GM19324 (cell line): ENCODE data around the gene INTS11.

Experiments
- ATAC-seq: cut with Tn5 transposase; IDR thresholded peaks from one replicate; pipeline ENCODE4 v1.9.1; 2021; ENCODE audit warnings: mild to moderate bottlenecking, moderate library complexity; ENCODE audit not compliant: unreplicated experiment, low FRiP score

The INTS11 gene

DNA sequence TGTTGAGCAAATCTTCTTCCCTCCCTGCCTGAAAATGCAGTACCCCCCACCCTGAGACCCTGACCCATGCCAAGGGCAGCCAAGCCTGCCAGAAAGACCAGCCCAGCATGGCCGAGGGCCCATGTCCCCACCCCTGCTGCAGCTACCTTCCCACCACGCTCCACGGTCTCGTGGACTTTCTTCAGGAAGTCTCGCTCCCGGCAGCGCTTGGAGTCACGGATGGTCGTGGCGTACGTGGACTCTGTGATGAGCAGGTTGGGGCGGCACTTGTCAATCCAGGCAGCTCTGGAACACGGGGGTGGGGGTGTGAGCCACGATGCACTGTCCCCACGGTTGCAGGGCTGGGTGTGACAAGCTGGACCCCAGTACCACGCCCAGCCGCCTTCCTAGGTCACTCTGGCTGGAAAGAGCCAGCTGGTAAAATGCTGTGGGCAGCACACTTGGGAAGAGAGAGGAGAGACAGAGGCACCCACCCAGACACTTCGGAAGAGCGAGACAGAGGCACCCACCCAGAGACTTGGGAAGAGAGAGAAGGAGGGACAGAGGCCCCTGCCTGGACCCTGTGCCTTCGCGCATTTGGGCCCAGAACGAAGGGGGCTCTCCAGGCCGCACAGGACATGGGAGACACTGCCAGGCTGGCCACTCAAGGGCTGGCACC lies 9.7 kb downstream of the INTS11 start:
- ATAC-seq: no peak

DNA sequence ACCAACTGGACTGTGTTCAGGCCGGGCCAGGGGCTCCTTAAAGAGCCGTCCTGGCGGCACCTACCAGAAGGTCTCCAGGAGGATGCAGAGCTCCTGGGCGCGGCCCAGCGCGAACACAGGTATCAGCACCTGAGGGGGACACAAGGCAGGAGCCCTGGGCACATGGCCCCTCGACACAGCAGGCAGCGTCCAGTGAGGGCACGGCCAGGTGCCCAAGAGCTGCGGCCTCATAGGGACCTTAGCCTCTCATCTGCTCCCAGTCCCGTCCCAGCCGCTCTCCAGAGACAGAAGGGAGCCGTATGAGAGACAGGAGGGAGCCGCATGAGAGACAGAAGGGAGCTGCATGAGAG lies 10.2 kb downstream of the INTS11 start:
- ATAC-seq: no peak

DNA sequence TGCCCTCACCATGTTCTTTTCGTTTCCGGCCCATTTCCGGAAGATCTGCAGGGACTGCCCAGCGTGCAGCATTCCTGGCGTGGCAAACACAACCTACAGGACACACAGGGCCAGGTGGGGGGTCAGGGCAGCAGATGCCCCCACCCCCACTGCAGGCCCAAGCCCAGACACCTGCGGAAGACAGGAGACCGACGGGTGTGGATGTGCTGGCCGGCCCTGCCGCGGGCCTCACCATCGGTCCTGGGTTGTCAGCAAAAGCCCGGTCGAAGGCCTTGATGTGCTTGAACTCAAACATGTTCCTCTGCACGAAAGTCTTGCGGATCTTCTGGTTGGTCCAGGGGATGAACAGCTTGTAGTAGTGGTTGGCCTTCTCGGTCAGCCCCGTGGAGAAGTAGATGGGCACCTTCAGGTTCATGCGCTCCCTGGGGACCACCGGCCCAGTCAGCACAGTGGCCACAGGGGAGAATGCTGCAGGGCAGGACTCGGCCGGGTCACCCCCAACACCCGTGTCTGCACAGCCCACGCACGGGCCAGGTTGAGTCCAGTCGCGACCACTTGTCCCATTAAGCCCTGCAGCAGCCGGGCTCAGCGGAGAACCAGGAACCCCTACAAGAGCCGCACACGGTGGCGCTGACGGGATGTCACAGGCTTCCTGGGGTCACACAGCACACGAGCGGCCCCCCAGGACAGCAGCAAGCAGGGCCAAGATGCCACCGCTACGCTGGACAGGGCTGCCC lies 10.8 kb downstream of the INTS11 start:
- ATAC-seq: no peak

DNA sequence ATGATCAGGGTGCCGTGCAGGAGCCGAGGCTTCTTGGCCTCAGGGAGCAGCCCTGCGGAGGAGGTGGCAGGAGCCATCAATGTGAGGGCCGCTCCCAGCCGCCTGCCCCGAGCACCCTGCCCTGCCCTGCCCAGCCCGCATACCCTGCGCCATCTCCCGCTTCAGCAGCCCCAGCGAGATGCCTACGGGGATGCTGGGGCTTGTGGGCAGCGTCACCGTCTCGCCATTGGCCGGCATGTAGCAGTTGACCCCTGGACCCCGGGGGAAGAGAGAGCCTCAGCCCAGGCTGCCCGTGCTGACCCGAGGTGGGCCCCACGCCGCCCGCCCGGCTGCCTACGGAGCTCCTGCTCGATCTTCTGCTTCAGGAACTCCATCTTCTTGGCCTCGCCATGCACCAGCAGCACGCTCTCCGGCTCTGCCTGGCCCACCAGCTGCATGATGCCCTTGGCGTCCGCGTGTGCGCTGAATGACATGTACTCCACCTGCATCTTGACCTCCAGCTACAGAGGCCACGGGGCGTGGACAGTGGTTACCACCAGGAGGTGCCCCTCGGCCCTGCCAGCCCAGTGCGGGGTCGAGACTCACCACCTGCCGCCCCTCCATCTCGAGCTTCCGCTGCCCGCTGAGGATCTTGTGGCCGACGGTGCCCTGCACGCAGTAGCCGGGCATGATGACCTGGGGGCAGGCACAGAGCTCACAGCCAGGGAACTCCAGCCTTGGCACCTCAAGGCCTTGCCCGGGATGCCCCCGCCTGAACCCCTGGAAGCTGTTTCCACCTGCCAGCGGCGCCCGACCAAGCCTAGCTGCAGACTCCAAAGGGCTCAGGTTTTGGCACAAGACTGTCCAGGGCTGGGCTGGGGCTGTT lies 11.8 kb downstream of the INTS11 start:
- ATAC-seq: no peak

DNA sequence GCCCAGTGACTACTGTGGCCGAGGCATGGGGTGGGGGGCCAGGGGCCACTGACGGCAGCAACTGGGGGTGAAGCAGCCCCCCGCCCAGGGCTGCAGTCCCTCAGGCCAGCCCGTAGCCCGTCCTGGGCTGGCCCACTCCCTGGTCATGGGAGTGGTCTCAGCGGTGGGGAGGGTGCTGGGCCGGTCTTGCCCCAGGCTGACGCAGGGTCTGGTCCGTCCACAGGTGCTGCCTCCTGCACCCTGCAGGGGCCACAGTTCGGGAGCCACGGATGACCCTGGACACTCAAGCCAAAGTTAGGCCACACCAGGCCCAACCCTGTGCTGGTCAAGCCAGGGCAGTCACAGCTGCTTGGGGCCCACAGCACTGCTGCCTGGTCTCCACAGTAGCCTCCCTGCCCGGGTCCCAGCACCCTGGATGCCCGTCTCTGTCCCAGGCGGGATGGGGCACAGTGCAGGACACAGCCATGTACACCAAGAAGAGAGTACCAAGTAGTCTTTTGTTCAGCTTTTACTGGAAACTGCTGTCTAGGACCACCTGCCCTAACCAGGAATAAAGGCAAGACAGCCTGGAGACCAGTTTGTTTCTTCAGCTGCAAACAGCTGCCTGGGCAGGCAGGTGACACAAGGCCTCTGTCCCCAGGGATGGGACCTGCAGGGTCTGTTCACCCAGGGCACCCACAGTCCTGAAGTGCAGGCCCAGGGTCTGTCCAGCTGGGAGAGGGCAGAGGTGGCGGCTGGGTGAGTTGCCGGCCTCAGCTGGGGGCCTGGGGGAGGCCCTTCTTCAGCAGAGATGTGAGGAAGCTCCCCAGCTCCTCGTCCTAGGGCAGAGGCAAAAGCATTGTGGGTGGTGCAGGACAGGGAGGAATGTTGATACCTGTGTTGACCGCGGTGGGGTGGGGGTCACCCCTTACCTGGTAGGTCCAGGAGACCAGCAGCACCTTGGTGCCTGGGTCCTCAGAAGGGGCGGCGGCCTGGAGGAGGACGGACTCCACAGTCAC lies 13.1 kb downstream of the INTS11 start:
- no peak for ATAC-seq

DNA sequence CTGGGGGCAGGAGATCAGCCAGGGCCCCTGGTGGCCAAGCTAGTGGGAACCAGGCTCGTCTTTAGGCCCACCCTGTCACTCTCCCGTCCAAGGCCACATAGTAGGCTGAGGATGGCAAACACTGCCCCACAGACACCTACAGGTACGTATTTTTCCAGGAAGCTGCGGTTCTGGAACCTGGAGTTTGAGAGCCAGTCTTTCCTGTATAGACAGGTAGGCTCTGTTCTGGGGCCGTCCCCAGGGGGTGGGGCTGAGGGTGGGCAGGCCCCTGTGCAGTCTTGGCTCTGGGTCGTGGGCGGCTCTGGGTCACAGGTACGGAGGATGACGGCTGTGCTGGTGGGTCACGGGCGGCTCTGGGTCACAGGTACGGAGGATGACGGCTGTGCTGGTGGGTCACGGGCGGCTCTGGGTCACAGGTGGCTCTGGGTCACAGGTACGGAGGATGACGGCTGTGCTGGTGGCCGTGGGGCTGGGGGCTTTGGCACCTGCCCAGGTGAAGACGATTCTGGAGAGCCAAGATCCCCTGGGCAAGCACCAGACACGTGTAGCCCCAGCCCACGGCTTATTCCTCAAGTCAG lies 13.9 kb downstream of the INTS11 start:
- no peak for ATAC-seq

DNA sequence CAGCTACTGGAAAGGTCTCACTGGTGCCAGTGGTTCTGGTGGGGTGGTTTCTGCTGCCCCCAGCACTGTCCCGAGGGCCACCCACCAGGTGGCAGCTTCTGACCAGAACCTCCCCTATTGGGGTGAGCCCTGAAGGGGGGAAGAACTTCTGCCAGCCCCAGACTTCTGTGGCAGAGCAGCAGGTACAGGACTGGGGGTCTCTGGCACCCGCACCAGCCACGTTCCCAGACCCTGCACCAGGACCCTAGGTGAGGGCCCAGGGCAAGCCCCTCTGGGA lies 14.4 kb downstream of the INTS11 start:
- ATAC-seq: no peak

DNA sequence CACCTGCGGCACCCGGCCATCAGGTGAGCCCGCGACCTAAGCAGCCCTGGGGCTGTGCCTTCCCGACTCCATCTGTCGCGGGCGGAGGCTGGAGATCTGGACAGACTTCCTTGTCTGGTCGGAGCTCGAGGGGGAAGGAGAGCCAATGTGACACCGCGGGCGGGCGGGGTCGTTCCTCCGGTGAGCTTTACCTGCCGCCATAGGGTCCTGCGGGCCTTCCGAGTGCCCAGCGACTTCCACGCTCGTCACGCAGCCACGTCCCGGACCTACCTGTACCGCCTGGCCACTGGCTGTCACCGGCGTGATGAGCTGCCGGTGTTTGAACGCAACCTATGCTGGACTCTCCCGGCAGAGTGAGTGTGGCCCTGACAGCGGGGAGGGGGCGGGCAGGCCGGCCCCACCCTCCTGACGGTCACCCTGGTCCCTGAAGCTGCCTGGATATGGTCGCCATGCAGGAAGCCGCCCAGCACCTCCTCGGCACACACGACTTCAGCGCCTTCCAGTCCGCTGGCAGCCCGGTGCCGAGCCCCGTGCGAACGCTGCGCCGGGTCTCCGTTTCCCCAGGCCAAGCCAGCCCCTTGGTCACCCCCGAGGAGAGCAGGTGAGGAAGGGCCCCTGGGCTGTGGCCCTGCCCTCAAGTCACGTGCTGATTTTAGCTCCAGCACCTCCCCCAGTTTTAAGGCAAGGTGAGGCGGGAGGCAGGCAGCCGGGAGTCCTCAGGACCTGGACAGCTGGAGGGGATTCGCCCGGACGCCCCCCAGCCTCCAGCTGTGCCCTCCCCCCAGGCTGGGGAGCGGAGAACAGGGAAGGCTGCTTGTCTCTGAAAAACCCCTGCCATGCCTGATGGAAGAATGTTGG lies 15.0 kb downstream of the INTS11 start:
- no peak for ATAC-seq

DNA sequence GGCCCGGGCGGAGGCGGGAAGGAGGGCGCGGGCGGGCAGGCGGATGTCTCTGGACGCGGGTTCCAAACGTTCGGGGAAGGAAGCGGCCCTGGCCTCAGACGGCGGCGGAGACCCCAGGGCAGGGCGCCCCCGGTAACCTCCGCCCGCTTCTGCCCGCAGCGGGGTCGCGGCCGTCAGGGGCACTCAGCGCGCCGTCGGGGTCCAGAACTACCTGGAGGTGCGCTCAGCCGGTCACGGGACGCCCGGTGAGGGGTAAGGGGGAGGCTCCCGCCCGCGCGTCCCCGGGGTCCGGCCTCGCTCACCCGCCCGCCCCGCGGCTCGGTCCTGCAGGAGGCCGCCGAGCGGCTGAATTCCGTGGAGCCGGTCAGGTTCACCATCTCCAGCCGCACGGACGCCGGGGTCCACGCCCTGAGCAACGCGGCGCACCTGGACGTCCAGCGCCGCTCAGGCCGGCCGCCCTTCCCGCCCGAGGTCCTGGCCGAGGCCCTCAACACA lies 15.7 kb downstream of the INTS11 start:
- peak; percentile 0 for ATAC-seq

DNA sequence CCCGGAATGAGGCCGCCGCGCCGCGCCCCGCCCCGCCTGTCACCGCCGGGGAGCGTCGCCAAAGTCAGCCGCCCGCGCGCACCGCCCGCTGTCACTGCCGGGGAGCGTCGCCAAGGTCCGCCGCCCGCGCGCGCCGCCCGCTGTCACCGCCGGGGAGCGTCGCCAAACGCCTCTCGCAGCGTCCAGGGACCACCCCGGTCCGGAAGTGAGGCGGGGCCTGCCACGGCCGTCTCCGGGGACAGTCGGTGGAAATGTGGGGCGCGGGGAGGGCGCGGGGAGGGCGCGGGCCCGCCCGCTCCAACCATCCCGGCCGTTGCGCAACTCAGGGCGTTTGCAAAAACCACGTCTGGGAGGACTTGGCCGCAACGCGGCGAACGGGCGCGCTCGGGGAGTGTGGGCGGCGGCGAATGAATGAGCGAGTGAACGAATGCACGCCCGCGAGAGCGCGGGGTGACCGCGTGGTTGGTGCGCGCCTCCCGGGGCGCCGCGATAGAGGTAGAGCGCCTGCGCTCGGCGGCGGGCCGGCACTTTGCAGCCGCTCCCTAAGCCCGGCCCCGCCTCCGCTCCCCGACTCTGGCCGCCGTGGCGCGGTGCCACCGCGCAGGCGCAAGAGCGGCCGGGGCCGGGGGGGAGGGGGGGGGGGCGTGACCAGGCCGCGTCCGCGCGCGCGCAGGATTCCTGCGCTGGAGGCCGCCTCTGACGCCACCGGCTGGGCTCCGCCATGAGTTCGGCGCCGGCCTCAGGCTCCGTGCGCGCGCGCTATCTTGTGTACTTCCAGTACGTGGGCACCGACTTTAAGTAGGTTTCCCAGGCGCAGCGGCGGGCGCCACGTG lies 16.3 kb downstream of the INTS11 start, which contains the start of the genes ACAP3 and PUSL1:
Gene ACAP3, minus strand, starts transcription at position 8 of the 833 bp plus-strand sequence. CDS start 115 bp downstream, outside the sequence.
Gene PUSL1, plus strand, starts transcription at position 675 of the 833 bp plus-strand sequence. Its CDS starts 47 bp downstream, at position 722.
- peak; percentile 76 for ATAC-seq

DNA sequence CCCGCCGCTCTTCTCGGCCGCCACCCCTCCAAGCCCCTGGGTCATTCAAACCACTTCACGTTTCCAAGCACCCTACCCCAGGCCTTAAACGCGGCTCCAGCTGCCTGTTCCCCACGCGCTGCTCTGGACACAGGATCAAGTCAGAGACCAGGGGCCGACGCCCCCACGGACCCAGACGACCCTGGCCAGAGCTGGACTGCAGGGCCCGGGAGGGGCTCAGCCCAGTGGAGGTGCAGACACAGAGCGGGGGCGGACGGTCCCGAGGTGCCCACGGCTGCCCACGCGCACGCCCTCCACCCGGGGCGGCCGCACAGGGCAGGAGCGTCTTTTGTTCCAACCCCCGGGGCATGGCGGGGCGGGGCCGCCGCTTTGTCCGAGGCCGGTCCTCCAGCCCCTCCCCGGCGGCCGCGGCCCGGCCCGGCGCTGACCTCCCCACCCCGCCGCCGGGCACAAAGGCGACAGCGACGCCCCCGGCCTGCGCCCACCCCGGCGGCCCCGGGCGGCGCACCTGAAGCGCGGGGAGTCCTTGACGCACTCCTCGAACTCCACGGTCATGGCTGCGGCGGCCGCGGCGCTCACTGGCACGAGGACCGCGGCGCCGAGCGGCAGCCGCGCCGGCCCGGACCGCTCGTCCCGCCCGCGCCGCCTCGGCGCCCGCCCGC lies 17.1 kb downstream of the INTS11 start:
- peak; percentile 16 for ATAC-seq

DNA sequence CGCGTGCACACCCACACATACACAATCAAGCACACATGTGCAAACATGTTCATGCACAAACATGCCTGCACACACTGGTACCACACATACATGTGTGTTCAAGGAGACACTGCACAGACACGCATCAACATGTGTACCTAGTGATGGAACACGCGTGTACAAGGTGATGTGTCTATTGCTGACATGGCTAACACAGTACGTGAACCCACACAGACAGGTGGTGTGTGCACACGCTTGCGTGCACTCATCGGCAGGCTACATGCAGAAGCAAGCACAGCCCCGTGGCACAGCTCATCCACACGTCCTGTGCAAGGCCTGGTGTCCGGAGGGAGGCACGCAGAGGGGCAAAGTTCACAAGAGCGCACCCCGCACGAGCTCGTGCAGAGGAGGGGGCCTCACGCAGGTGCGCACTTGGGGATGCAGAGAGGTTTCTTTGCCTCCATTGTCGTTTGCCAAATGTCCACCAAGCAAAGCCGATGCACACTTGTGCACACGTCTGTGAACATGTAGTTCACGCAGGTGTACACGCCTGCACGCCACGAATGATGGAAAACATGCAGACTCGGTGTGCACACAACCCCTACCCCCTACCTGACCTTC lies 17.7 kb downstream of the INTS11 start:
- ATAC-seq: no peak

DNA sequence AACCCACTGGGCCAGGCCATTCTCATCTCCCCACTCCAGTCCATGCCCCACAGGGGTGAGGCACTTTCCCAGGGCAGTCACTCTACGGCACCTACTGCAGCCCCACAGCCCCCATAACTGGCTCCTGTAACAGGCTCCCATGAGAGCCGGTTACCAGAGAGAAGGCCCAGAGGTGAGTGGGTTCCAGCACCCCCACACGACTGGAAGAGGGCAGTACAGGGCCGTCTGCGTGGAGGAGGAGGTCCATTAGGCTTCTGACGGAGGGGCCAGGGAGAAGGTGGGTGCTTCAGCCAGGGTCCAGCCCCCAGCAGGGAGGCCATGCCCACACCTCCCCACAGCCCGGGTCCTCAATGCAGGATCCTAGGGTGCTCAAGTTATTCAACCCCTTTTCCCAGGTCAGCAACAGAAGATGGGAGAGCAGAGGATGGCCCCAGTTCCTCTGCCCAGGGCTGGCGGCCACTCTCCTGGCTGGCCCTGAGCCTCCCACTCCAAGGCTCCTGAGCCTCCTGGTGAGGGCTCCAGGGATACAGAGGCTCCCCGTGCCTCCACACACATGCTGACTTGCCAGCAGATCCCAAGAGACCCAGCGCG lies 18.3 kb downstream of the INTS11 start:
- no peak for ATAC-seq

DNA sequence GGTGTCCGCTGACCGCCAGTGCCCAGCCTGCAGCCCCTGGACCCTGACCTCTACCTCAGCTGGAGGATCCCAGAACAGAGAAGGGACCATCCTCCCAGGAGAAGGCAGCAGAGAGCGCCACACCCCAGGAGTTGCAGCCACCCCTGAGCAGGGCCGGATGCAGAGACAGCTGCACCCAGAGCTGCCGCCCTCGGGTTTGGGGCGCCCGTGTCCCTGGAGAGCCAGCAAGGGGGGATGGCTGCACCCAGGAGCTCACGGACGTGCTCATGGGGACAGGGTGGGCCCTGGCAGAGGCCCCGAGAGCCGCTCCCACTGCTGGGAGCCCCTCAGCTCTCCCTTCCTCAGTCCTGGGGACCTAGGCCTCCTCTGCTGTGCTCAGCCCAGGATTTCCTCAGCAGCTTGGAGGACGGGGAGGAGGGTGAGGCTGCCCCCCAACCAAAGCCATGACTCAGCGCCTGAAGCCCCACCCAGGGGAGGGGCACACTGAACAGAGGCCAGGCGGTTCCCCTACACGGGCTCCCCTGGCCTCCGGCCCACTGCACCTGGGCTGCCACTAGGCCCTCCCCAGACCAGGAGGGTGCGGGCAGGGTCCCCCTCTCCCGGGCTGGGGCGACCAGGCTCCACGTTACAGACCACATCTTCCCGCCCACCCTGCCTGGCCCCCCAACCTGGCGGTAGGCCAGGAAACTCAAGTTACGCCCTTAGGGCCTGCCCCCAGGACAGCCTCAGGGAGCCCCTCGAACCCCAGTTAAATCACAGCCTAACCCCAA lies 19.0 kb downstream of the INTS11 start:
- no peak for ATAC-seq

DNA sequence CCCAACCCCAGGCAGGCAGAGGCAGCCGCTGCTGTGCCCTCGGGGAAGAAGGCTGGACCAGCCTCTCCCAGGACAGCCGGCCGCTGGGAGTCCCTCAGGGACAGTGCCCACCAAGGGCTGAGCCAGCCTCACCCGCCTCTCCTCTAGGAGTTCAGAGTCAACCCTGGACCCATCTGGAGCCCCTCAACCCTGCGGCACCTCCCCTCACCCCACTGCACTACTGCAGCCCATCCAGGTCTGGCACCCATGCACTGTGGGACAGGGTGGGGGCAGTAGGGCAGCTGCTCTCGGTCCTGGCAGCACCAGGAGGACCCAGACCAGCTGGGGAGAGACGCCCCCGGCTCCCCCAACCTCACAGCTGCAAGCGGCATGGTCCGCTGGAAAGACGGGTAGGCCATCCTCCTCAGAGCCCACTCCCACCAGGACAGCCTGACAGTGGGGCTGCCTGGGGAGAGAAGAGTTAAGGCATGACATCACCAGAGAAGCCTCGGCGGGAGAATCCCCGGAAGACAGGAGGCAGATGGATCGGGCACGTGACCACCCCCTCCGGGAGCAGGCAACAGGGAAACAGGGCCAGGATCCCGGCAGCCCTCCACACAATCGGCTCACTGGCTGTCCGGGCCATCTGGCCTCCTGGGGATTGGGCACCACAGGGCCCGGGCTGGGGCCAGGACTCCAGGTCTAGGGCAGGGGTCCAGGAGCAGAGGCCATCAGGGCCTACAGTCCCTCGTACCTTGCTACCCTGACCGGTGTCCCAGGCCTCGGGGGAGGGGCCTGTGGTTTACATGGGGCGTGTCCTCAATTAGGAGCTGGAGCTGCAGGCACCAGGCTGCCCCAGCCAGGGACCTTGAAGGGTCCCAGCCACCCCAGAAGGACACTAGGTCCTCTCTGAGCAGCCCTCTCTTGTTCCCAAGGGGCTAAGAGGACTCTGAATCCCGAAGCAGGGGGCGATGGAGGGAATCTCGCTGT lies 19.8 kb downstream of the INTS11 start:
- no peak for ATAC-seq
